Liver (tissue), 9 donors: ENCODE results near the gene WASL. TPM values are rescaled to one million over a fixed set of nuclear protein-coding genes. Genes with fewer than 3 reads are reported as not detected.

Experiments
- DNase-seq: peaks from one replicate; pipeline ENCODE4 v3.0.0-alpha.2; 2017; ENCODE audit warnings: low spot score
- H3K27ac ChIP-seq, 2 donors: one replicate each; pipeline ENCODE4 v1.7.0; 2013; ENCODE audit warnings: inconsistent platforms in 2 of 2, low read length in 2 of 2, control low read depth in 1 of 2, low read depth in 1 of 2, mild to moderate bottlenecking in 1 of 2
- H3K27me3 ChIP-seq, 4 donors: one replicate each; pipeline versions ENCODE4 v1.6.1 to v1.7.0; 2013; ENCODE audit warnings: low read length in 3 of 4, inconsistent platforms in 1 of 4, mild to moderate bottlenecking in 1 of 4, moderate library complexity in 1 of 4; ENCODE audit not compliant: control insufficient read depth in 4 of 4, insufficient read depth in 4 of 4
- H3K36me3 ChIP-seq, 4 donors: one replicate each; pipeline versions ENCODE4 v1.6.1 to v1.7.0; 2013; ENCODE audit warnings: low read length in 3 of 4, mild to moderate bottlenecking in 3 of 4, low read depth in 1 of 4, moderate library complexity in 1 of 4; ENCODE audit not compliant: control insufficient read depth in 4 of 4, insufficient read depth in 3 of 4
- H3K4me1 ChIP-seq, 4 donors: one replicate each; pipeline versions ENCODE4 v1.6.1 to v1.7.0; 2013; ENCODE audit warnings: low read length in 3 of 4, mild to moderate bottlenecking in 3 of 4, moderate library complexity in 1 of 4; ENCODE audit not compliant: control insufficient read depth in 4 of 4, insufficient read depth in 4 of 4
- H3K4me3 ChIP-seq, 3 donors: one replicate each; pipeline versions ENCODE4 v1.6.1 to v1.7.0; 2013; ENCODE audit warnings: low read length in 3 of 3, control low read depth in 1 of 3, low read depth in 1 of 3, mild to moderate bottlenecking in 1 of 3
- H3K9ac ChIP-seq, 2 donors: one replicate each; pipeline ENCODE4 v1.7.0; 2013; ENCODE audit warnings: low read length in 2 of 2, mild to moderate bottlenecking in 2 of 2, moderate library complexity in 2 of 2, control low read depth in 1 of 2, low read depth in 1 of 2
- H3K9me3 ChIP-seq, 4 donors: one replicate each; pipeline versions ENCODE4 v1.6.1 to v1.7.0; 2013; ENCODE audit warnings: low read length in 3 of 4; ENCODE audit not compliant: control insufficient read depth in 4 of 4
- ATF3 ChIP-seq: IDR thresholded peaks from 2 replicates; pipeline ENCODE4 v1.6.1; 2016; ENCODE audit warnings: antibody characterized with exemption
- CTCF ChIP-seq: fragments of 150-350 bp; IDR thresholded peaks from 2 replicates; pipeline ENCODE4 v1.5.1; 2017; ENCODE audit warnings: improper control_type of control experiment, low read depth, low read length; ENCODE audit not compliant: missing input control
- EGR1 ChIP-seq, 2 donors: IDR thresholded peaks; 2 replicates each; pipeline ENCODE4 v1.6.1; 2016 to 2018; ENCODE audit warnings: antibody characterized with exemption in 2 of 2, low read depth in 2 of 2
- FOXA1 ChIP-seq: IDR thresholded peaks from 2 replicates; pipeline ENCODE4 v1.6.1; 2016; ENCODE audit warnings: antibody characterized with exemption
- FOXA2 ChIP-seq: IDR thresholded peaks from 2 replicates; pipeline ENCODE4 v1.6.1; 2016; ENCODE audit warnings: antibody characterized with exemption
- GABPA ChIP-seq, 2 donors: IDR thresholded peaks in 1 of 2; conservative IDR thresholded peaks in 1 of 2; 2 replicates each; pipeline ENCODE4 v1.6.1; 2016; ENCODE audit warnings: antibody characterized with exemption in 2 of 2, mild to moderate bottlenecking in 1 of 2, moderate library complexity in 1 of 2
- HNF4A ChIP-seq, 2 donors: conservative IDR thresholded peaks; 2 replicates each; pipeline ENCODE4 v1.6.1; 2016; ENCODE audit warnings: antibody characterized with exemption in 2 of 2, mild to moderate bottlenecking in 2 of 2
- HNF4G ChIP-seq: IDR thresholded peaks from 2 replicates; pipeline ENCODE4 v1.6.1; 2016; ENCODE audit warnings: antibody characterized with exemption
- JUND ChIP-seq, 2 donors: IDR thresholded peaks; 2 replicates each; pipeline ENCODE4 v1.6.1; 2016; ENCODE audit warnings: antibody characterized with exemption in 2 of 2
- MAX ChIP-seq: IDR thresholded peaks from 2 replicates; pipeline ENCODE4 v1.6.1; 2016; ENCODE audit warnings: antibody characterized with exemption
- NR2F2 ChIP-seq: IDR thresholded peaks from 2 replicates; pipeline ENCODE4 v1.6.1; 2016; ENCODE audit warnings: antibody characterized with exemption
- REST ChIP-seq: IDR thresholded peaks from 2 replicates; pipeline ENCODE4 v1.6.1; 2016; ENCODE audit warnings: antibody characterized with exemption, mild to moderate bottlenecking
- RXRA ChIP-seq, 2 donors: IDR thresholded peaks; 2 replicates each; pipeline ENCODE4 v1.6.1; 2017 to 2018; ENCODE audit warnings: antibody characterized with exemption in 2 of 2, mild to moderate bottlenecking in 1 of 2
- SP1 ChIP-seq: IDR thresholded peaks from 2 replicates; pipeline ENCODE4 v1.6.1; 2018; ENCODE audit warnings: antibody characterized with exemption, mild to moderate bottlenecking
- YY1 ChIP-seq: IDR thresholded peaks from 2 replicates; pipeline ENCODE4 v1.6.1; 2016; ENCODE audit warnings: antibody characterized with exemption, mild to moderate bottlenecking
- ZBTB33 ChIP-seq: IDR thresholded peaks from 2 replicates; pipeline ENCODE4 v1.6.1; 2016; ENCODE audit warnings: antibody characterized with exemption
- WGBS: extraction: QIAGEN DNeasy Blood & Tissue Kit; methylation state at CpG from one replicate; pipeline ENCODE4 v1.1.7; 2013; 5-methylcytosine and 5-hydroxymethylcytosine counted together
- polyA plus RNA-seq, 2 donors: library from polyadenylated mRNA; stranded (reverse) in 1 of 2; unstranded in 1 of 2; fragments of 200-250 nt in 1 of 2; fragments of >200 nt in 1 of 2; fragmentation: Nextera tagmentation in 1 of 2; extraction: Ambion mirVana in 1 of 2; gene quantifications; one replicate each; pipeline versions ENCODE4 v1.2.1 to v1.2.3, GENCODE V29; 2013 to 2015
- total RNA-seq, 2 donors: library from RNA; depleted of rRNA; stranded (reverse); fragments of >200 nt; gene quantifications; one replicate each; pipeline ENCODE4 v1.2.3, GENCODE V29; 2014
- donor health status: healthy.
- donor health status: healthy.
- donor health status: healthy.
- donor health status: healthy.
- donor health status: healthy.

The WASL gene
- total and polyA plus RNA-seq, 4 donors = 12.9 to 20.7 (median 18.1) TPM

- TF ChIP-seq NR2F2 (no peak), JUND (IDR thresholded peaks at IDR 0.05) (peak; percentile 70 to 71), ATF3 (no peak), HNF4A (conservative IDR thresholded peaks at IDR 0.05) (peak; percentile 35 to 52)
These were observed 73.7 kb downstream of the WASL start (continued) for GRCh38 chr7:123675181-123675473.

GRCh38 chr7:123674399-123675180 is 74.2 kb downstream of the WASL start:
- no peaks in the 10 kb centered on the region for H3K9me3 ChIP-seq
- no peak for TF ChIP-seq FOXA2
- no peak for TF ChIP-seq EGR1 (IDR thresholded peaks at IDR 0.05; ENCODE audit: low read depth in 2 of 2)
- no peak for TF ChIP-seq SP1
- no peak for TF ChIP-seq MAX
- no peak for TF ChIP-seq ATF3
- TF ChIP-seq ZBTB33 = no peak
- no peak for TF ChIP-seq RXRA (IDR thresholded peaks at IDR 0.05)
- TF ChIP-seq FOXA1 = no peak
- no peak for TF ChIP-seq GABPA (IDR thresholded peaks at IDR 0.05 in 1 of 2, conservative IDR thresholded peaks at IDR 0.05 in 1 of 2)
- TF ChIP-seq CTCF = no peak
- TF ChIP-seq HNF4A (conservative IDR thresholded peaks at IDR 0.05) = no peak
- no peak for TF ChIP-seq JUND (IDR thresholded peaks at IDR 0.05)
- TF ChIP-seq NR2F2 = no peak
- no peak for TF ChIP-seq YY1
- no peak for TF ChIP-seq REST
- TF ChIP-seq HNF4G = no peak
- no peak overlapping the region for H3K4me3 ChIP-seq
- H3K9ac ChIP-seq = no peak overlapping the region
- no peaks in the 10 kb centered on the region for H3K36me3 ChIP-seq
- WGBS = 33% methylated on average over 2 of the region's 2 CpGs
- H3K4me1 ChIP-seq = peaks cover 5 to 38% (median 27%) of the 10 kb centered on the region in 4 donors
- DNase-seq = no peak
- H3K27ac ChIP-seq = peak overlapping the region in 1 of 2 donors; percentile 21
- no peaks in the 10 kb centered on the region for H3K27me3 ChIP-seq
